Measurements from ENCODE around the gene COL5A1.

Gene COL5A1

DNA sequence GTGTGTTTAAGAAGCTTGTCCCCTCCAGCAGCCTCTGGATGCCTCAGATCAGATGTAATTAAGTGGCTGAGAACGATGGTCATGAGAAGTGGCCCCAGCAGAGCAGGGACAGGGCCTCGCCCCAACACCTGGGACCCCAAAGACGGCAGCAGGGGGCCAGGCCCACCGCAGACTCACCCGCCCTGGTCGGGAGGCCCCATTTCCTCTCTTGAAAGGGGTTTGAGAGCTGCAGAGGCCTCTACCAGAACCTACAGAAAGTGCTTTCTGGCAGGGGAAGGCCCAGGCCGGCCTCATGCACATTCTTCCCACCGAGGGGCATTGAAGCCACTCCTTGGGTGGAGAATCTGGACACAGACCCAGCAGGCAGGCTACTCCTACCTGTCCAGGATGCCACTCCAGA lies 153.8 kb downstream of the COL5A1 start:
- in situ Hi-C loops (cut with MboI; ENCODE audit: low sequenced_read_pairs): no loop called here
- DNase-seq (ENCODE audit: low spot score in 2 of 2): no peak
- no peaks in the 10 kb centered on the region for H3K36me3 ChIP-seq (replicated peaks)
- H3K9me3 ChIP-seq: no peaks in the 10 kb centered on the region
- no peak overlapping the region for H3K4me3 ChIP-seq
- H3K4me1 ChIP-seq: no peaks in the 10 kb centered on the region
- H3K27me3 ChIP-seq (ENCODE audit: low read depth): no peaks in the 10 kb centered on the region

DNA sequence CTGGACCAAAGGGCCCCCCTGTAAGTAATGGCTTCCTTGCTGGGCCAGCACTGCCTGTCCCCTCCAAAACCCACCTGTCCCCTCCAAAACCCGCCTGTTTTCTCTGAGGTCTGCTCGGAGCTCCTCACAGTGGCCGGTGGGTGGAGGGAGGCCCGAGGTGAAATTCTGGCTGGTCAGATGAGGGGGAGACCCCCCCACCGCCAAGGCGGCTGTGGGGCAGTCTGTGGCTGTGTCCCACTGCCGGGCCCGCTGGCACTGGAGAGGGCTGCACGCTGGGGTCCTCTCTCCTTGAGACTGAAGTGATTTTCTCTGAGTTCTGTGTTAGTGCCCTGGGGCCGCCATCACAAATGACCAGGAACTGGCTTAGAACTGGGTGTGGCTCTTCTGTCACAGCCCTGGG lies 155.3 kb downstream of the COL5A1 start:
- Histone ChIP-seq H3K36me3 (replicated peaks) (no peaks in the 10 kb centered on the region), H3K4me1 (no peaks in the 10 kb centered on the region), H3K9me3 (no peaks in the 10 kb centered on the region), H3K4me3 (no peak overlapping the region), H3K27me3 (ENCODE audit: low read depth) (no peaks in the 10 kb centered on the region)
- DNase-seq (ENCODE audit: low spot score in 2 of 2): no peak
- in situ Hi-C loops (cut with MboI; ENCODE audit: low sequenced_read_pairs): no loop called here

DNA sequence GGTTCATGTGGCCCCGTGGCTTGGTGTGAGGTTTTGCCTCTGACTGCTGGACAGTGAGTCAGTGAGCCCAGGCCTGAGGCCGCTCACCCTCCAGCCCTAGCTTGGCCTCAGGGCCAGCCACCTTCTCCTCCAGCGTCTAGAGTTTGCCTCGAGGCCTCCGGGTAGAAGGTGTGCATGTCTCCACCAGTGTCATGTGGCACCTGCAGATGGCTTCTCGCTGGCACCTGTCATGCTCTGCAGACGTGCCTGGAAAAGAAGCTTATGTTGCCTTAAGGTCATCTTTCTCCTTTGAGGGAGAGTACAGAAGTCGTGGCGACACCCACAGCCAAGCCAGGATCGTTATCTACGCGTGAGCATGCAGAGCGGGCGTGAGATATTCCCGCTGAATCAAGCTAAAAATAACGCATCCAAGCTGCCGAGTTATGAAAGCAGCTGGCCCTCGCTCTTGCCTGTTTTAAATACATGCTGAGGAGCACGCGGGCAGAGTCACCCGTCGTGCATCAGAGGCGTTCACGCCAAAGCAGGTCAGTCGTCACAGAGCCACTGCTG lies 159.3 kb downstream of the COL5A1 start:
- in situ Hi-C loops (cut with MboI; ENCODE audit: low sequenced_read_pairs): no loop called here

DNA sequence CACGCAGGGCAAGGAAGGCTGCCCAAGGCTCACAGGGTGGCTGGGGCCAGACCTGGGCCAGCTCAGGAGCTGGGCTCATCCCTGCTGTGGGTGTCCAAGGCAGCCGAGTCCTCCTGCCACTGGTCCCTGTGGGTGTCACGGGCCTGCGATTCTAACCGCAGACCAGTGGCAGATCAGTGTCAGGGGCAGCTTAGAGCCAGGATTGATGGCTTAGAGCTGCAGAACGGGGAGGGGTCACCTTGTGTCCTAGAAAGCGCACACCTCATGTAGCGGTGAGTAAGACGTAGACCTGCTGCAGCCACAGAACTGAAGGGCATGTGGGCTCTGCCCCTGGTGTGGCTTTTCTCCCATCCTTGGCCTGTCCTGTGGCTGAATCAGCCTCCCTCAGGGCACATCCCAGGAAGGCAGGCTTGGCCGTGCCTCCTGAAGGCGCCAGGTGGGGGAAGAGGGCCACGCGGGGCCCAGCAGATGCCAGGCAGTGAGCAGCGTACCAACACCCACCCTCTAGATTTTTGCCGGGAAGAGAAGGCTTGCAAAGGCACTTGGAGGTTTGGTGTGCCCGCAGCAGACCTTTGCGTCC lies 160.7 kb downstream of the COL5A1 start:
- Histone ChIP-seq H3K9me3 (no peaks in the 10 kb centered on the region; the same call in 1 of the 2 replicates), H3K36me3 (replicated peaks) (no peaks in the 10 kb centered on the region)
- in situ Hi-C loops (cut with MboI; ENCODE audit: low sequenced_read_pairs): no loop called here

More for the DNA sequence above, 159.3 kb downstream of the COL5A1 start:
- Histone ChIP-seq H3K4me3 (no peak overlapping the region), H3K36me3 (replicated peaks) (no peaks in the 10 kb centered on the region), H3K4me1 (no peaks in the 10 kb centered on the region), H3K27me3 (ENCODE audit: low read depth) (no peaks in the 10 kb centered on the region), H3K9me3 (no peaks in the 10 kb centered on the region; the same call in 1 of the 2 replicates)
- no peak for DNase-seq (ENCODE audit: low spot score in 2 of 2)

GRCh38 chr9:134804871-134805270 lies 163.3 kb downstream of the COL5A1 start:
- Histone ChIP-seq H3K9me3 (no peaks in the 10 kb centered on the region; the same call in 1 of the 2 replicates), H3K4me1 (no peaks in the 10 kb centered on the region), H3K36me3 (replicated peaks) (no peaks in the 10 kb centered on the region), H3K4me3 (no peak overlapping the region), H3K27me3 (ENCODE audit: low read depth) (no peaks in the 10 kb centered on the region)
- no peak for DNase-seq (ENCODE audit: low spot score in 2 of 2)
- in situ Hi-C loops (cut with MboI; ENCODE audit: low sequenced_read_pairs): no loop called here

More for the DNA sequence above, 160.7 kb downstream of the COL5A1 start:
- H3K4me1 ChIP-seq: no peaks in the 10 kb centered on the region
- H3K4me3 ChIP-seq: no peak overlapping the region
- H3K27me3 ChIP-seq (ENCODE audit: low read depth): no peaks in the 10 kb centered on the region
- DNase-seq (ENCODE audit: low spot score in 2 of 2): no peak

DNA sequence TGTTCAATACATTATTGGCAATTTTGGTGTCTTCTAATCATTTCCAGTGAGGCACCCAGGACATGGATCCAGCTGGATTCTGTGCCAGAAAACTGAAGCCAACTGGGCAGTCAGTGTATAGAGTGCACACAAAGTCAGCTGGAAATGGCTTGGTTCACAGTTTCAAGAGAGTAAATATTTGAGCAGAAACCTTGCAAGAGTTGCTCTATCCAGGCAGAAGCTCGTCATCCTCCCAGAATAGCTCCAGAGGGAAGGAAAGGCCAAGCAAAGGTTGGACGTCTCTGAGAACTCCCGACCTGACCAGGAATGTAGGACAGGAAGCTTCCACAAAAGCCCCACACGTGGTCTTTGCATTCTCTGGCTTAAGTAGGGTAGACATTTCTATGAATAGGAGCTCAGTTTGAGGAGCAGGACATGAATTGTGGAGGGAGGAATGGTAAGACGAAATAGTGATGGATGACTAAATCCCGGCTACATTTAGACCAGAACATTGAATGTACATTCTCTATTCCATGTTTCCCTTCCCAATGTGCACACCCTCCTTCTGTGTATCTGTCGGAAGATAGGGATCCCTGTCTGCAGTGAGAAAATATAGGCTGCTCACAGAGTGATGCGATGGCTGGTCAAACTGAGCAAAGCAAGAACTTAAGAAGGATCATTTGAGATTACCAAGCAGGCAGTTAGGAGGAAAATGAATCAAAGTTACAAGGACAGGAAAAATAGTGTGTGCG lies 166.3 kb downstream of the COL5A1 start:
- no peak overlapping the region for H3K4me3 ChIP-seq
- H3K9me3 ChIP-seq: no peaks in the 10 kb centered on the region; the same call in 1 of the 2 replicates
- H3K4me1 ChIP-seq: no peaks in the 10 kb centered on the region
- no peaks in the 10 kb centered on the region for H3K36me3 ChIP-seq (replicated peaks)
- DNase-seq (ENCODE audit: low spot score in 2 of 2): no peak
- in situ Hi-C loops (cut with MboI; ENCODE audit: low sequenced_read_pairs): no loop called here
- no peaks in the 10 kb centered on the region for H3K27me3 ChIP-seq (ENCODE audit: low read depth)

DNA sequence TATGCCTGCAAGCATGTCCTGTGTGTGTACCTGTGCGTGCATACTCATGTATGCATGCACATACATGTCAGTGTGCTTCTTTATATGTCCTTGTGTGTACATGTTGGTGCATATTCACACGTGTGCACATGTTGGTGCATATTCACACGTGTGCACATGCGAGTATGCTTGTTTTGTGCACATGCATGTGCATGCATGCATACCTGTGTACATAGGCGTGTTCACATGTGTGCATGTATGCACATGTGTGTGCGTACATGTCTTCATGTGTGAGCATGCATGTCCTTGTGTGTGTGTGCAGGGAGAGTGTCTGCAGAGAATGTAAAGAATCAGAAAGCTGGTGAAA lies 166.8 kb downstream of the COL5A1 start:
- Histone ChIP-seq H3K9me3 (no peaks in the 10 kb centered on the region; the same call in 1 of the 2 replicates), H3K27me3 (ENCODE audit: low read depth) (no peaks in the 10 kb centered on the region), H3K4me3 (no peak overlapping the region), H3K4me1 (no peaks in the 10 kb centered on the region), H3K36me3 (replicated peaks) (no peaks in the 10 kb centered on the region)
- no peak for DNase-seq (ENCODE audit: low spot score in 2 of 2)
- in situ Hi-C loops (cut with MboI; ENCODE audit: low sequenced_read_pairs): no loop called here

GRCh38 chr9:134809292-134809691 lies 167.7 kb downstream of the COL5A1 start:
- H3K9me3 ChIP-seq: no peaks in the 10 kb centered on the region; the same call in 1 of the 2 replicates
- DNase-seq (ENCODE audit: low spot score in 2 of 2): no peak
- H3K36me3 ChIP-seq (replicated peaks): no peaks in the 10 kb centered on the region
- no peaks in the 10 kb centered on the region for H3K4me1 ChIP-seq
- H3K27me3 ChIP-seq (ENCODE audit: low read depth): no peaks in the 10 kb centered on the region
- in situ Hi-C loops (cut with MboI; ENCODE audit: low sequenced_read_pairs): no loop called here
- H3K4me3 ChIP-seq: no peak overlapping the region

- Histone ChIP-seq H3K9me3 (no peaks in the 10 kb centered on the region; the same call in 1 of the 2 replicates), H3K4me3 (no peak overlapping the region), H3K4me1 (no peaks in the 10 kb centered on the region), H3K27me3 (ENCODE audit: low read depth) (no peaks in the 10 kb centered on the region), H3K36me3 (replicated peaks) (no peaks in the 10 kb centered on the region)
- no peak for DNase-seq (ENCODE audit: low spot score in 2 of 2)
- in situ Hi-C loops (cut with MboI; ENCODE audit: low sequenced_read_pairs): no loop called here
Measured at GRCh38 chr9:134809826-134810225, 168.2 kb downstream of the COL5A1 start.

DNA sequence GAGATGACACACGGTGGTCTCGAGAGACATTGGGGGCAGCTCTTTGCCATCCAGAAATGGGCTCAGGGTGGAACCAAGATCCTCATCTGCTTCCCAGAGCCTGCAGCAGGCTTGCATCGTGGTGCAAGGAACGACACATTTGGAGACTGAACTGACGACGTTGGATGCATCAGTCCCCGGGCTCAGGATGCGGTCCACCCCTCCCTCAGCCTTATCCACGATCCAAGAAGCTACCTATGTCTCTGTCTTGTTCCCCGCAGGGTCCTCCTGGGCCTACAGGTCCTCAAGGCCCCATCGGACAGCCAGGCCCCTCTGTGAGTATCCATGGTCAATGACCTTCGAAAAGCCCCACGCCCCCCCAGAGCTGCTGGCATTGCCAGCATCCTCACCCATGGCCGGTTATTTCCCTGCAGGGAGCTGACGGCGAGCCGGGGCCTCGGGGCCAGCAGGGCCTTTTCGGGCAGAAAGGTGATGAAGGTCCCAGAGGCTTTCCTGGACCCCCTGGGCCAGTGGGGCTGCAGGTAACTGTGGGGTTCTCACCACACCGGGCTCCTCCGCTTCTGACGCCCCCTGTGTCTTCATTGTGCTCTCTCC lies 169.6 kb downstream of the COL5A1 start:
- in situ Hi-C loops (cut with MboI; ENCODE audit: low sequenced_read_pairs): no loop called here
- Histone ChIP-seq H3K36me3 (replicated peaks) (no peaks in the 10 kb centered on the region), H3K9me3 (no peaks in the 10 kb centered on the region; the same call in 1 of the 2 replicates), H3K4me1 (no peaks in the 10 kb centered on the region), H3K4me3 (no peak overlapping the region), H3K27me3 (ENCODE audit: low read depth) (no peaks in the 10 kb centered on the region)
- DNase-seq (ENCODE audit: low spot score in 2 of 2): no peak

DNA sequence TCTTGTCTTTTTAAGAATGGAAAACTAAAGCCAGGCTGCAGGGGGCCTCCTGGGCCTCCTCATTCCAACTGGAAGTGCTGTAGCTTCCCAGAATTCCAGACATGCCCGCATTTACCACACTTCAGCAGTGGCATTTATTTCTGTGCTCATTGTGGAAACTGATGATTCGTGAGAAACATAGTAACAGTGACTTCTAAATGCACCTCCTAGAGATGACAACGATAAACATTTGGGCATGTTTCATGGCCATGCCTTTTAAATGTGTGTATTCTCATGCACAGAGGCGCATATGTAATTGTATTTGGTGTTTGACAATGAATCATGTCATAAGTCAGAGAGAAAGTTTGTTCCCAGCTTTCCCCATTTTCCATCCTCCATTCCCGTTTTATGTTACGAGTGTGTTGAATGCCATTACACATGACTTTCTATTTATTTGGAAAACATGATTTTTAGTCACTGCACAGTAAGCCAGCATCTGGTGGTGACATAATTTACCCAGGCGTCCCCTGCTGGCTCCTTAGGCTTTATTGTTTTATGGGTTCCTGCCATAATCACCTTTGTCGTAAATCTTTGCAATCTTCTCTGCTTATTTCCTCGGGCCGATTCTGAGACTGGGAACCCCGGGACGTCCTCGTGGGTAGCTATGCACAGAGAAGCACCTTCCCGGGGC lies 170.2 kb downstream of the COL5A1 start:
- no peak for DNase-seq (ENCODE audit: low spot score in 2 of 2)
- Histone ChIP-seq H3K4me3 (no peak overlapping the region), H3K36me3 (replicated peaks) (no peaks in the 10 kb centered on the region), H3K27me3 (ENCODE audit: low read depth) (no peaks in the 10 kb centered on the region), H3K9me3 (no peaks in the 10 kb centered on the region; the same call in 1 of the 2 replicates), H3K4me1 (no peaks in the 10 kb centered on the region)
- in situ Hi-C loops (cut with MboI; ENCODE audit: low sequenced_read_pairs): no loop called here

DNA sequence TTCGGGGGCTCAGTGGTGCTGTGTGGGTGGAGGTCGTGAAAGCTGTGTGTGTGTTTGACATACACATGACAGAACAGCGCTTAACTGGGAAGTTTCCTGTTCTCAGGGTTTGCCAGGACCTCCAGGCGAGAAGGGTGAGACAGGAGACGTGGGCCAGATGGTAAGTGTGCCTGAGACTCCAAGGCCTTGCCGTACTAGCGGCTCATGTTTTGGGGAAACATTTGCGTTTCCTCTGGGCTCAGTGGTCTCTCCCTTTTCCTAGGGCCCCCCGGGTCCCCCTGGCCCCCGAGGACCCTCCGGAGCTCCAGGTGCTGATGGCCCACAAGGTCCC lies 170.7 kb downstream of the COL5A1 start:
- Histone ChIP-seq H3K9me3 (no peaks in the 10 kb centered on the region; the same call in 1 of the 2 replicates), H3K4me1 (no peaks in the 10 kb centered on the region), H3K27me3 (ENCODE audit: low read depth) (no peaks in the 10 kb centered on the region), H3K36me3 (replicated peaks) (no peaks in the 10 kb centered on the region), H3K4me3 (no peak overlapping the region)
- in situ Hi-C loops (cut with MboI; ENCODE audit: low sequenced_read_pairs): no loop called here
- DNase-seq (ENCODE audit: low spot score in 2 of 2): no peak

- Histone ChIP-seq H3K36me3 (replicated peaks) (no peaks in the 10 kb centered on the region), H3K9me3 (no peaks in the 10 kb centered on the region; the same call in 1 of the 2 replicates), H3K4me3 (no peak overlapping the region), H3K27me3 (ENCODE audit: low read depth) (no peaks in the 10 kb centered on the region), H3K4me1 (no peaks in the 10 kb centered on the region)
- DNase-seq (ENCODE audit: low spot score in 2 of 2): no peak
- in situ Hi-C loops (cut with MboI; ENCODE audit: low sequenced_read_pairs): no loop called here
Measured at GRCh38 chr9:134813841-134814240, 172.2 kb downstream of the COL5A1 start.

Measured in HAP-1 (cell line).